ENCODE results near the gene EFHD2.

- TF ChIP-seq EZH2 (IDR thresholded peaks at IDR 0.05; ENCODE audit: insufficient read depth, poor library complexity, severe bottlenecking) (no peak), EZH2phosphoT487 (IDR thresholded peaks at IDR 0.05; ENCODE audit: insufficient read depth, low read depth) (no peak)
Measured at GRCh38 chr1:15378729-15379128, 31.0 kb upstream of the EFHD2 start.
